Measurements from ENCODE around the gene TALDO1. TPM values are rescaled to one million over a fixed set of nuclear protein-coding genes. Genes with fewer than 3 reads are reported as not detected.

TALDO1 gene
- total and polyA plus RNA-seq, 2 of the 8 experiments (the other 6 are each of a cell fraction or from before 2014, with no cell fraction given) = 265 to 308 TPM

GRCh38 chr11:721741-722345, 25.4 kb upstream of the TALDO1 start (continued):
- TF ChIP-seq CREB1 (IDR thresholded peaks at IDR 0.05) = no peak
- no peak for TF ChIP-seq BCL11A (IDR thresholded peaks at IDR 0.05; ENCODE audit: low read depth in 2 of 2, low read length in 2 of 2)
- TF ChIP-seq CBX8 (IDR thresholded peaks at IDR 0.05; ENCODE audit: borderline replicate concordance, low read depth, low read length) = no peak
- no peak for TF ChIP-seq EP300 (IDR thresholded peaks at IDR 0.05; ENCODE audit: borderline replicate concordance in 1 of 2, low read depth in 2 of 2, low read length in 2 of 2)
- TF ChIP-seq SP1 (IDR thresholded peaks at IDR 0.05; ENCODE audit: low read depth, low read length) = no peak

Data from H1 (cell line).